Hepatocyte (in vitro differentiated cells): ENCODE data around the gene BCOR. TPM values are rescaled to one million over a fixed set of nuclear protein-coding genes. Genes with fewer than 3 reads are reported as not detected.

Experiments
- DNase-seq: peaks from one replicate; pipeline ENCODE4 v3.0.0-alpha.2; 2016; ENCODE audit warnings: low spot score
- H2AFZ ChIP-seq: fragments of 200-600 bp; sonication (generic); 2 replicates; pipeline ENCODE4 v1.6.0; 2016; ENCODE audit warnings: antibody characterized with exemption, mild to moderate bottlenecking
- H3K27ac ChIP-seq: fragments of 200-600 bp; sonication (generic); 2 replicates; pipeline ENCODE4 v1.5.1; 2016; ENCODE audit warnings: mild to moderate bottlenecking
- H3K27me3 ChIP-seq: fragments of 200-600 bp; sonication (generic); 2 replicates; pipeline ENCODE4 v1.6.1; 2016
- H3K36me3 ChIP-seq: fragments of 200-600 bp; sonication (generic); replicated peaks from 2 replicates; pipeline ENCODE4 v1.5.1; 2016; ENCODE audit warnings: low read depth; ENCODE audit not compliant: insufficient read depth
- H3K4me1 ChIP-seq: fragments of 200-600 bp; sonication (generic); 2 replicates; pipeline ENCODE4 v1.5.1; 2016; ENCODE audit warnings: mild to moderate bottlenecking, moderate library complexity; ENCODE audit not compliant: insufficient read depth
- H3K4me2 ChIP-seq: fragments of 200-600 bp; sonication (generic); 2 replicates; pipeline ENCODE4 v1.6.0; 2016
- H3K4me3 ChIP-seq: fragments of 200-600 bp; sonication (generic); 2 replicates; pipeline ENCODE4 v1.5.1; 2016; ENCODE audit warnings: mild to moderate bottlenecking
- H3K79me2 ChIP-seq: fragments of 200-600 bp; sonication (generic); 2 replicates; pipeline ENCODE4 v1.6.0; 2017; ENCODE audit warnings: mild to moderate bottlenecking
- H3K9me2 ChIP-seq: fragments of 200-600 bp; sonication (generic); replicated peaks from 2 replicates; pipeline ENCODE4 v1.6.0; 2017; ENCODE audit warnings: mild to moderate bottlenecking; ENCODE audit not compliant: insufficient read depth
- H3K9me3 ChIP-seq: fragments of 200-600 bp; sonication (generic); 2 replicates; pipeline ENCODE4 v1.5.1; 2016; ENCODE audit warnings: low read depth, mild to moderate bottlenecking
- H4K20me1 ChIP-seq: fragments of 200-600 bp; sonication (generic); 2 replicates; pipeline ENCODE4 v1.6.0; 2016; ENCODE audit warnings: mild to moderate bottlenecking; ENCODE audit not compliant: insufficient read depth, poor library complexity, severe bottlenecking
- CTCF ChIP-seq: fragments of 200-600 bp; sonication (generic); IDR thresholded peaks from 2 replicates; pipeline ENCODE4 v1.5.1; 2016; ENCODE audit warnings: antibody characterized with exemption, mild to moderate bottlenecking; ENCODE audit not compliant: poor library complexity
- EZH2 ChIP-seq: fragments of 200-600 bp; sonication (generic); IDR thresholded peaks from 2 replicates; pipeline ENCODE4 v1.6.1; 2016; ENCODE audit warnings: antibody characterized with exemption, mild to moderate bottlenecking, borderline replicate concordance
- EZH2phosphoT487 ChIP-seq: fragments of 200-600 bp; sonication (generic); IDR thresholded peaks from one replicate; pipeline ENCODE4 v1.6.1; 2018; ENCODE audit warnings: antibody characterized with exemption, mild to moderate bottlenecking, low read depth, moderate library complexity; ENCODE audit not compliant: unreplicated experiment, severe bottlenecking
- WGBS: methylation state at CpG from one replicate; pipeline ENCODE4 v1.1.6; 2016; ENCODE audit warnings: low lambda C conversion rate; ENCODE audit errors: missing lambda C conversion rate; 5-methylcytosine and 5-hydroxymethylcytosine counted together
- polyA plus RNA-seq: library from polyadenylated mRNA; unstranded; fragments of >200 nt; fragmentation: Nextera tagmentation; extraction: Ambion mirVana; gene quantifications from 2 replicates; pipeline ENCODE4 v1.2.1, GENCODE V29; 2016
- total RNA-seq: library from RNA; depleted of rRNA; stranded (reverse); fragments of >200 nt; gene quantifications from 2 replicates; pipeline ENCODE4 v1.2.3, GENCODE V29; 2014

The BCOR gene
- total and polyA plus RNA-seq, 2 experiments from 2014 or later: 13.6 to 22.9 TPM

GRCh38 chrX:40074080-40074958 lies 23.4 kb downstream of the BCOR start:
- Histone ChIP-seq H3K27ac (no peak overlapping the region), H3K4me2 (no peak overlapping the region), H3K79me2 (peaks cover 8% of the 10 kb centered on the region), H3K4me3 (no peak overlapping the region), H3K4me1 (no peaks in the 10 kb centered on the region), H3K36me3 (no peaks in the 10 kb centered on the region), H3K9me3 (no peaks in the 10 kb centered on the region), H2AFZ (no peak overlapping the region), H4K20me1 (peaks cover 9% of the 10 kb centered on the region), H3K27me3 (no peaks in the 10 kb centered on the region), H3K9me2 (no peaks in the 10 kb centered on the region)
- DNase-seq: no peak
- WGBS: 96% methylated on average over 37 of the region's 37 CpGs
- TF ChIP-seq EZH2: no peak
- no peak for TF ChIP-seq CTCF
- TF ChIP-seq EZH2phosphoT487: no peak

- H3K36me3 ChIP-seq: no peaks in the 10 kb centered on the region
- no peak overlapping the region for H3K27ac ChIP-seq
- 94% methylated on average over 26 of the region's 26 CpGs for WGBS
- no peaks in the 10 kb centered on the region for H3K27me3 ChIP-seq
- H4K20me1 ChIP-seq: peaks cover 7% of the 10 kb centered on the region
- H3K4me2 ChIP-seq: no peak overlapping the region
- DNase-seq: no peak
- no peaks in the 10 kb centered on the region for H3K9me3 ChIP-seq
- no peaks in the 10 kb centered on the region for H3K4me1 ChIP-seq
- H3K79me2 ChIP-seq: peaks cover 3% of the 10 kb centered on the region
- no peak for TF ChIP-seq EZH2
- TF ChIP-seq EZH2phosphoT487: no peak
- no peak for TF ChIP-seq CTCF
- no peak overlapping the region for H3K4me3 ChIP-seq
- H2AFZ ChIP-seq: no peak overlapping the region
- H3K9me2 ChIP-seq: no peaks in the 10 kb centered on the region
Observed at GRCh38 chrX:40073439-40074054, 24.2 kb downstream of the BCOR start.

GRCh38 chrX:40072246-40072645 lies 25.5 kb downstream of the BCOR start:
- Histone ChIP-seq H3K27ac (no peak overlapping the region), H3K4me3 (no peak overlapping the region), H3K36me3 (no peaks in the 10 kb centered on the region), H3K27me3 (no peaks in the 10 kb centered on the region), H3K4me2 (no peak overlapping the region), H3K9me3 (no peaks in the 10 kb centered on the region), H3K79me2 (peaks cover 3% of the 10 kb centered on the region), H2AFZ (no peak overlapping the region), H4K20me1 (no peaks in the 10 kb centered on the region), H3K9me2 (no peaks in the 10 kb centered on the region), H3K4me1 (no peaks in the 10 kb centered on the region)
- 96% methylated on average over 9 of the region's 9 CpGs for WGBS
- no peak for TF ChIP-seq EZH2phosphoT487
- TF ChIP-seq CTCF: no peak
- TF ChIP-seq EZH2: no peak
- no peak for DNase-seq
